Endothelial cell of umbilical vein (primary cell): ENCODE measurements around the gene KCNMA1. TPM values are rescaled to one million over a fixed set of nuclear protein-coding genes. Genes with fewer than 3 reads are reported as not detected.

ENCODE experiments used
- BruUV-seq: library from RNA; stranded (reverse); fragments of 400-500 nt; replicated peaks from 2 replicates; lab custom pipeline; 2021; lab: Mats Ljungman, UMichigan
- CTCF ChIA-PET: fragments of 300-600, 350-600 bp; sonication (Branson Sonifier 250); formaldehyde crosslinking; loops from one replicate; lab custom pipeline; 2021; ENCODE audit warnings: antibody characterized with exemption, inconsistent platforms; lab: Charles Lee
- POLR2A ChIA-PET: fragments of 300-600, 350-600 bp; sonication (Branson Sonifier 250); formaldehyde crosslinking; loops from one replicate; lab custom pipeline; 2021; ENCODE audit warnings: antibody characterized with exemption, inconsistent platforms; lab: Charles Lee
- DNase-seq: peaks from one replicate; pipeline ENCODE4 v3.0.0-alpha.2; 2011; ENCODE audit warnings: low read depth, low spot score
- FAIRE-seq: peaks from 2 replicates; lab custom pipeline; 2011; peaks lifted over from hg19 to GRCh38; lab: Jason Lieb, UNC
- H2AFZ ChIP-seq: 2 replicates; pipeline ENCODE4 v1.6.0; 2012; ENCODE audit warnings: low read depth, low read length, control low read depth, inconsistent platforms
- H3K27ac ChIP-seq: 2 replicates; pipeline ENCODE4 v1.5.1; 2011; ENCODE audit warnings: low read depth, mild to moderate bottlenecking, control low read depth, low read length, moderate library complexity; ENCODE audit not compliant: insufficient read depth
- H3K27me3 ChIP-seq, 2 experiments: 2 replicates each; pipeline versions ENCODE4 v1.6.0 to v1.6.1; 2011; ENCODE audit warnings: low read length in 2 of 2, mixed read lengths in 1 of 2; ENCODE audit not compliant: control insufficient read depth in 2 of 2, insufficient read depth in 2 of 2
- H3K36me3 ChIP-seq, 2 experiments: 2 replicates in 1 of 2; 3 replicates in 1 of 2; pipeline ENCODE4 v1.5.1; 2011; ENCODE audit warnings: low read length in 2 of 2, mild to moderate bottlenecking in 1 of 2, moderate library complexity in 1 of 2; ENCODE audit not compliant: control insufficient read depth in 2 of 2, insufficient read depth in 2 of 2; ENCODE audit errors: extremely low read depth in 1 of 2
- H3K4me1 ChIP-seq: 3 replicates; pipeline ENCODE4 v1.5.1; 2011; ENCODE audit warnings: mild to moderate bottlenecking, low read length; ENCODE audit not compliant: control insufficient read depth, insufficient read depth; ENCODE audit errors: extremely low read depth
- H3K4me2 ChIP-seq: 2 replicates; pipeline ENCODE4 v1.6.1; 2011; ENCODE audit warnings: low read length, control low read depth, mixed read lengths; ENCODE audit not compliant: insufficient read depth
- H3K4me3 ChIP-seq, 3 experiments: fragments of 200-600 bp in 1 of 3; sonication (generic), shearing (Covaris generic) in 1 of 3; replicated peaks in 1 of 3; 2 replicates each; pipeline ENCODE4 v1.5.1; 2011 to 2016; ENCODE audit warnings: control low read depth in 3 of 3, low read length in 3 of 3, mild to moderate bottlenecking in 2 of 3, inconsistent platforms in 1 of 3, low read depth in 1 of 3, moderate library complexity in 1 of 3; ENCODE audit not compliant: insufficient read depth in 1 of 3
- H3K79me2 ChIP-seq: 2 replicates; pipeline ENCODE4 v1.6.0; 2012; ENCODE audit warnings: low read length, inconsistent platforms; ENCODE audit not compliant: control insufficient read depth, insufficient read depth
- H3K9ac ChIP-seq: replicated peaks from 2 replicates; pipeline ENCODE3; 2011; ENCODE audit warnings: low read length, control low read depth; ENCODE audit not compliant: insufficient read depth; ENCODE audit errors: extremely low read depth
- H3K9me1 ChIP-seq: replicated peaks from 3 replicates; pipeline ENCODE4 v1.6.0; 2011; ENCODE audit warnings: mild to moderate bottlenecking, low read length; ENCODE audit not compliant: control insufficient read depth, insufficient read depth; ENCODE audit errors: extremely low read depth
- H3K9me3 ChIP-seq: replicated peaks from 2 replicates; pipeline ENCODE4 v1.5.1; 2012; ENCODE audit warnings: low read length, inconsistent platforms; ENCODE audit not compliant: control insufficient read depth, insufficient read depth
- H4K20me1 ChIP-seq: replicated peaks from 2 replicates; pipeline ENCODE3; 2011; ENCODE audit warnings: mild to moderate bottlenecking, low read length; ENCODE audit not compliant: control insufficient read depth, insufficient read depth; ENCODE audit errors: extremely low read depth
- EZH2 ChIP-seq: IDR thresholded peaks from 2 replicates; pipeline ENCODE4 v1.6.1; 2012; ENCODE audit warnings: borderline replicate concordance, low read depth, mild to moderate bottlenecking, moderate library complexity, low read length, inconsistent platforms; ENCODE audit not compliant: severe bottlenecking
- FOS ChIP-seq: IDR thresholded peaks from 2 replicates; pipeline ENCODE4 v1.6.1; 2011; ENCODE audit warnings: mild to moderate bottlenecking, low read length, moderate library complexity, borderline replicate concordance; ENCODE audit not compliant: insufficient read depth
- GATA2 ChIP-seq: IDR thresholded peaks from 2 replicates; pipeline ENCODE4 v1.7.0; 2011; ENCODE audit warnings: low read depth, mild to moderate bottlenecking, moderate library complexity, mixed read lengths, low read length; ENCODE audit not compliant: insufficient read length, insufficient read depth
- JUN ChIP-seq: IDR thresholded peaks from 2 replicates; pipeline ENCODE4 v1.6.1; 2011; ENCODE audit warnings: borderline replicate concordance, low read depth; ENCODE audit not compliant: insufficient read length, insufficient read depth
- MAX ChIP-seq: IDR thresholded peaks from 2 replicates; pipeline ENCODE4 v1.6.1; 2011; ENCODE audit not compliant: insufficient read depth, insufficient read length
- MYC ChIP-seq: IDR thresholded peaks from one replicate; pipeline ENCODE4 v1.6.1; 2011; ENCODE audit warnings: mild to moderate bottlenecking, low read depth, low read length
- POLR2A ChIP-seq: IDR thresholded peaks from 2 replicates; pipeline ENCODE4 v1.6.1; 2012; ENCODE audit warnings: low read depth, mild to moderate bottlenecking, control low read depth, low read length
- POLR2AphosphoS5 ChIP-seq: IDR thresholded peaks from 2 replicates; pipeline ENCODE4 v1.6.1; 2012; ENCODE audit warnings: low read depth, mild to moderate bottlenecking, control low read depth, low read length, moderate library complexity; ENCODE audit not compliant: insufficient read depth
- dilution Hi-C: fragments of 300-500 bp; cut with MboI; formaldehyde crosslinking; loops from one replicate; pipeline ENCODE4 v1.15.0; 2019; ENCODE audit warnings: low sequenced_read_pairs; ENCODE audit not compliant: extremely low pct_ligation_motif_present
- intact Hi-C: fragments of 100-400 bp; cut with micrococcal nuclease; formaldehyde crosslinking; loops from one replicate; pipeline ENCODE4 v1.10.0; 2022
- polyA plus RNA-seq, 4 experiments: library from polyadenylated mRNA; depleted of rRNA in 3 of 4; stranded (reverse) in 3 of 4; unstranded in 1 of 4; fragments of >200 nt; gene quantifications; 2 replicates each; pipeline versions ENCODE4 v1.2.1 to v1.2.3, GENCODE V29; 2011 to 2012; ENCODE audit warnings: missing spikeins in 1 of 4
- total RNA-seq: library from RNA; stranded (reverse); gene quantifications from 2 replicates; pipeline ENCODE4 v1.2.3, GENCODE V29; 2021
- TF ChIP-seq, protein P1 (sequence below), 2 donors: IDR thresholded peaks; 1 replicate in 1 of 2; 2 replicates in 1 of 2; pipeline ENCODE4 v1.5.1; 2011; ENCODE audit warnings: low read length in 2 of 2, mild to moderate bottlenecking in 2 of 2, moderate library complexity in 2 of 2, control low read depth in 1 of 2, inconsistent platforms in 1 of 2, low read depth in 1 of 2; ENCODE audit not compliant: insufficient read depth in 1 of 2; ENCODE audit errors: extremely low read depth in 1 of 2

Gene KCNMA1
- total and polyA plus RNA-seq, 2 donors (not counting 3 experiments of a cell fraction or from before 2014, with no cell fraction given), result 0.10 to 0.82 TPM

GRCh38 chr10:77456414-77456813, 181.2 kb downstream of the KCNMA1 start:
- POLR2A ChIA-PET, result no interaction called here
- intact Hi-C loops, result no loop called here

GRCh38 chr10:77455561-77455960, 182.0 kb downstream of the KCNMA1 start:
- no peak overlapping the region for H3K4me3 ChIP-seq
- no peak overlapping the region for H3K9ac ChIP-seq
- DNase-seq, result no peak
- dilution Hi-C loops, result no loop called here
- FAIRE-seq, result no peak
- ChIA-PET CTCF (no interaction called here), POLR2A (no interaction called here)
- H3K9me1 ChIP-seq, result no peaks in the 10 kb centered on the region
- no peaks in the 10 kb centered on the region for H3K79me2 ChIP-seq
- H3K4me2 ChIP-seq, result no peak overlapping the region
- intact Hi-C loops, result no loop called here
- no peaks in the 10 kb centered on the region for H3K27me3 ChIP-seq
- TF ChIP-seq POLR2A (no peak), EZH2 (no peak), GATA2 (no peak), POLR2AphosphoS5 (no peak), MAX (no peak), JUN (no peak), FOS (no peak), MYC (no peak)
- TF ChIP-seq, protein P1, sequence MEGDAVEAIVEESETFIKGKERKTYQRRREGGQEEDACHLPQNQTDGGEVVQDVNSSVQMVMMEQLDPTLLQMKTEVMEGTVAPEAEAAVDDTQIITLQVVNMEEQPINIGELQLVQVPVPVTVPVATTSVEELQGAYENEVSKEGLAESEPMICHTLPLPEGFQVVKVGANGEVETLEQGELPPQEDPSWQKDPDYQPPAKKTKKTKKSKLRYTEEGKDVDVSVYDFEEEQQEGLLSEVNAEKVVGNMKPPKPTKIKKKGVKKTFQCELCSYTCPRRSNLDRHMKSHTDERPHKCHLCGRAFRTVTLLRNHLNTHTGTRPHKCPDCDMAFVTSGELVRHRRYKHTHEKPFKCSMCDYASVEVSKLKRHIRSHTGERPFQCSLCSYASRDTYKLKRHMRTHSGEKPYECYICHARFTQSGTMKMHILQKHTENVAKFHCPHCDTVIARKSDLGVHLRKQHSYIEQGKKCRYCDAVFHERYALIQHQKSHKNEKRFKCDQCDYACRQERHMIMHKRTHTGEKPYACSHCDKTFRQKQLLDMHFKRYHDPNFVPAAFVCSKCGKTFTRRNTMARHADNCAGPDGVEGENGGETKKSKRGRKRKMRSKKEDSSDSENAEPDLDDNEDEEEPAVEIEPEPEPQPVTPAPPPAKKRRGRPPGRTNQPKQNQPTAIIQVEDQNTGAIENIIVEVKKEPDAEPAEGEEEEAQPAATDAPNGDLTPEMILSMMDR (IDR thresholded peaks at IDR 0.05; ENCODE audit: extremely low read depth in 1 of 2, insufficient read depth in 1 of 2, low read depth in 1 of 2, low read length in 2 of 2), result no peak
- no peaks in the 10 kb centered on the region for H3K4me1 ChIP-seq
- no peak overlapping the region for H3K27ac ChIP-seq
- no peaks in the 10 kb centered on the region for H3K9me3 ChIP-seq
- no TSS peak for BruUV-seq
- no peaks in the 10 kb centered on the region for H4K20me1 ChIP-seq
- H3K36me3 ChIP-seq, result no peaks in the 10 kb centered on the region
- no peak overlapping the region for H2AFZ ChIP-seq

More at GRCh38 chr10:77456414-77456813, 181.2 kb downstream of the KCNMA1 start:
- Histone ChIP-seq H2AFZ (no peak overlapping the region), H3K9me1 (no peaks in the 10 kb centered on the region), H4K20me1 (no peaks in the 10 kb centered on the region), H3K4me1 (no peaks in the 10 kb centered on the region), H3K4me2 (no peak overlapping the region), H3K27me3 (no peaks in the 10 kb centered on the region), H3K9me3 (no peaks in the 10 kb centered on the region), H3K27ac (no peak overlapping the region), H3K9ac (no peak overlapping the region), H3K36me3 (no peaks in the 10 kb centered on the region), H3K79me2 (no peaks in the 10 kb centered on the region), H3K4me3 (no peak overlapping the region)
- FAIRE-seq (no peak), DNase-seq (no peak)
- no TSS peak for BruUV-seq
- CTCF ChIA-PET, result interaction anchor here (1.0 kb wide), 1 partner anchor 10 kb away, joined by 3 read pairs; no protein-coding TSS in a partner anchor
- dilution Hi-C loops, result no loop called here
- TF ChIP-seq, protein P1 (IDR thresholded peaks at IDR 0.05; ENCODE audit: extremely low read depth in 1 of 2, insufficient read depth in 1 of 2, low read depth in 1 of 2, low read length in 2 of 2), result no peak
- TF ChIP-seq EZH2 (no peak), FOS (no peak), POLR2AphosphoS5 (no peak), GATA2 (no peak)
